Smooth muscle cell (in vitro differentiated cells): ENCODE data around the gene CELF4. TPM values are rescaled to one million over a fixed set of nuclear protein-coding genes. Genes with fewer than 3 reads are reported as not detected.

ENCODE experiments used
- DNase-seq: peaks from one replicate; lab custom pipeline; 2025; ENCODE audit not compliant: unreplicated experiment; lab: John Stamatoyannopoulos, UW
- H2AFZ ChIP-seq: fragments of 200-600 bp; sonication (generic); 2 replicates; pipeline ENCODE4 v1.6.0; 2016; ENCODE audit warnings: antibody characterized with exemption, low read depth, mild to moderate bottlenecking
- H3F3A ChIP-seq: fragments of 200-600 bp; sonication (generic); 2 replicates; pipeline ENCODE4 v1.6.0; 2017; ENCODE audit warnings: antibody characterized with exemption, low read depth
- H3K27ac ChIP-seq: fragments of 200-600 bp; sonication (generic); 2 replicates; pipeline ENCODE4 v1.5.1; 2016; ENCODE audit warnings: low read depth, mild to moderate bottlenecking
- H3K27me3 ChIP-seq: fragments of 200-600 bp; sonication (generic); 2 replicates; pipeline ENCODE4 v1.6.1; 2016; ENCODE audit warnings: low read depth, mild to moderate bottlenecking
- H3K36me3 ChIP-seq: fragments of 200-600 bp; sonication (generic); 2 replicates; pipeline ENCODE4 v1.5.1; 2016; ENCODE audit warnings: low read depth
- H3K4me1 ChIP-seq: fragments of 200-600 bp; sonication (generic); 2 replicates; pipeline ENCODE4 v1.5.1; 2016; ENCODE audit warnings: low read depth
- H3K4me2 ChIP-seq: fragments of 200-600 bp; sonication (generic); 2 replicates; pipeline ENCODE4 v1.6.0; 2016; ENCODE audit warnings: mild to moderate bottlenecking
- H3K4me3 ChIP-seq: fragments of 200-600 bp; sonication (generic); 2 replicates; pipeline ENCODE4 v1.5.1; 2016; ENCODE audit warnings: mild to moderate bottlenecking
- H3K79me2 ChIP-seq: fragments of 200-600 bp; sonication (generic); 2 replicates; pipeline ENCODE4 v1.6.0; 2016; ENCODE audit warnings: low read depth, mild to moderate bottlenecking
- H3K9ac ChIP-seq: fragments of 200-600 bp; sonication (generic); 2 replicates; pipeline ENCODE4 v1.6.0; 2016; ENCODE audit warnings: low read depth
- H3K9me3 ChIP-seq: fragments of 200-600 bp; sonication (generic); replicated peaks from 2 replicates; pipeline ENCODE4 v1.5.1; 2016; ENCODE audit warnings: low read depth
- H4K20me1 ChIP-seq: fragments of 200-600 bp; sonication (generic); 2 replicates; pipeline ENCODE4 v1.6.0; 2016; ENCODE audit warnings: low read depth
- WGBS: methylation state at CpG from one replicate; pipeline ENCODE4 v1.1.7; 2016; ENCODE audit warnings: low lambda C conversion rate; 5-methylcytosine and 5-hydroxymethylcytosine counted together
- polyA plus RNA-seq: library from polyadenylated mRNA; unstranded; fragments of >200 nt; fragmentation: Nextera tagmentation; extraction: Ambion mirVana; gene quantifications from 2 replicates; pipeline ENCODE4 v1.2.1, GENCODE V29; 2016
- total RNA-seq: library from RNA; depleted of rRNA; stranded (reverse); fragments of >200 nt; gene quantifications from 2 replicates; pipeline ENCODE4 v1.2.3, GENCODE V29; 2014
- TF ChIP-seq, protein P1 (sequence below): fragments of 200-600 bp; sonication (generic); IDR thresholded peaks from 2 replicates; pipeline ENCODE4 v1.5.1; 2017; ENCODE audit warnings: borderline replicate concordance, mild to moderate bottlenecking, antibody characterized with exemption; ENCODE audit not compliant: insufficient read depth, poor library complexity, severe bottlenecking

CELF4 gene
- total and polyA plus RNA-seq, 2 experiments from 2014 or later, result 0.40 TPM; not detected in 1

DNA sequence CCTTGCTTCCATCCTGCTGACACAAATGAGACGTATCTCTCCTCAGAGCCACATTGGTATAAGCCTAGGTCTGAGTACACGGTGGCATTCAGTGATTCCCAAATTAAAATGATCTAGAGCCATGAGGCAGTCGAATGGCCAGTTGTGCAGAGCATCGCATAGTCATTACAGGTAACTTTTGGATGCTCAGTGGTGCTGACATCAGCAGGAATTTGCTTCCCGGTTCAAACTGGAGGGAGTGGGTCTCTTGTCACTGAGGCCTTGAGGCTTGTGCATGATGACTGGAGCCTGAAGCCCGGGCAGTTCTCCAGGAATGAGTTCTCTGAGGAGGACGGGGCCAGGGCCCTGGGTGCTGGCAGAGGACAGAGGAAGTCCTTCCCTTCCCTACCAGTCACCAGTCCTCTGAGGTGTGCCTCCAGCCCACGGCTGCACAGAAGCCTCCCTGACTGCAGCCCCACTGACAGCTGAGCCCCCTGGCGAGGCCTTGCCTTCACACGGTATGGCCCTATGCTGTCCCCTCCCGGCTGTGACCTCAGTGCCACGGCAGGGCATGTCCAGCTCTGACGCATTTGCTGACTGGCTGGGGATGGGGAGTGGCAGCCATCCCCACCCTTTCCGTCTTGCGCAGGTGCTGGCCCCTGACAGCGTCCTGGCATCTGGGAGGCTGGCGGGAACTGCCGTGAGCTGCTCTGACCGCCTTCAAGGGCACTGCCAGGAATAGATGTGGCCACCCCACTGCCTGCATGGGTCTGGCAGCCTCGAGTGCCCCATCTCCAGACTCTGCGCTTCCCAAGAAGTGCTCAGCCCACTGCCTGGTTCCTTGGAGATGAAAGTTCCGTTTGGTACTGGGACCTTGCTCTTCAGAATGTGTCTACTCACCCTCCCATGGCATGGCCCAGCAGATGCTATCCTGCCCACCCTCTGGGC lies 117.4 kb downstream of the CELF4 start:
- Histone ChIP-seq H3K4me3 (no peak overlapping the region), H3K9me3 (no peaks in the 10 kb centered on the region), H2AFZ (no peak overlapping the region), H3K36me3 (no peaks in the 10 kb centered on the region), H3F3A (no peaks in the 10 kb centered on the region), H3K27ac (no peak overlapping the region), H3K4me1 (peaks cover 20% of the 10 kb centered on the region), H3K9ac (no peak overlapping the region), H4K20me1 (no peaks in the 10 kb centered on the region), H3K27me3 (peaks cover 2% of the 10 kb centered on the region), H3K79me2 (no peaks in the 10 kb centered on the region), H3K4me2 (no peak overlapping the region)
- DNase-seq, result no peak
- 92% methylated on average over 22 of the region's 22 CpGs for WGBS
- TF ChIP-seq, protein P1, sequence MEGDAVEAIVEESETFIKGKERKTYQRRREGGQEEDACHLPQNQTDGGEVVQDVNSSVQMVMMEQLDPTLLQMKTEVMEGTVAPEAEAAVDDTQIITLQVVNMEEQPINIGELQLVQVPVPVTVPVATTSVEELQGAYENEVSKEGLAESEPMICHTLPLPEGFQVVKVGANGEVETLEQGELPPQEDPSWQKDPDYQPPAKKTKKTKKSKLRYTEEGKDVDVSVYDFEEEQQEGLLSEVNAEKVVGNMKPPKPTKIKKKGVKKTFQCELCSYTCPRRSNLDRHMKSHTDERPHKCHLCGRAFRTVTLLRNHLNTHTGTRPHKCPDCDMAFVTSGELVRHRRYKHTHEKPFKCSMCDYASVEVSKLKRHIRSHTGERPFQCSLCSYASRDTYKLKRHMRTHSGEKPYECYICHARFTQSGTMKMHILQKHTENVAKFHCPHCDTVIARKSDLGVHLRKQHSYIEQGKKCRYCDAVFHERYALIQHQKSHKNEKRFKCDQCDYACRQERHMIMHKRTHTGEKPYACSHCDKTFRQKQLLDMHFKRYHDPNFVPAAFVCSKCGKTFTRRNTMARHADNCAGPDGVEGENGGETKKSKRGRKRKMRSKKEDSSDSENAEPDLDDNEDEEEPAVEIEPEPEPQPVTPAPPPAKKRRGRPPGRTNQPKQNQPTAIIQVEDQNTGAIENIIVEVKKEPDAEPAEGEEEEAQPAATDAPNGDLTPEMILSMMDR, result no peak

DNA sequence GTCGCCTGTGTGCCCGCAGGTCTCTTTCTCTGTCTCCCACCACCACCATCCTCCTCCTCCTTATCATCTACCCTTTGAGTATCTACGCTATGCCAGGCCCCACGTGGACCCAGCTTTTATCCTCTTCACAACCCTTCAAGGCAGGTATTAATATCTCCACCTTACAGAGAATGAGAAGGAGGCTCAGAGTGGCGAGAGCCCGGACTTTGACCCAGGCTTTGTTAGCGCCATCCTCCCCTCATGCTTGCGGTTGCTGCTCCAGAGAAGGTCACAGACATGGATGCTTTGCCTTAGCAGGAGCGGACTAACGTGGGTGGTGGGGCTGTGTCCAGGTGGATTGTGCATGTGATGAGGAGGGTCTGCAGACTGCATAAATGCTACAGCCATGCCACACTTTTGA lies 119.8 kb downstream of the CELF4 start:
- H3K4me1 ChIP-seq, result peaks cover 14% of the 10 kb centered on the region
- no peaks in the 10 kb centered on the region for H3K36me3 ChIP-seq
- no peak for DNase-seq
- H3K9ac ChIP-seq, result no peak overlapping the region
- no peak overlapping the region for H3K4me3 ChIP-seq
- TF ChIP-seq, protein P1, result no peak
- H3K79me2 ChIP-seq, result no peaks in the 10 kb centered on the region
- H3K27ac ChIP-seq, result no peak overlapping the region
- no peaks in the 10 kb centered on the region for H4K20me1 ChIP-seq
- no peaks in the 10 kb centered on the region for H3F3A ChIP-seq
- no peaks in the 10 kb centered on the region for H3K9me3 ChIP-seq
- WGBS, result 93% methylated on average over 10 of the region's 10 CpGs
- peaks cover 9% of the 10 kb centered on the region for H3K27me3 ChIP-seq
- H2AFZ ChIP-seq, result no peak overlapping the region
- H3K4me2 ChIP-seq, result no peak overlapping the region

DNA sequence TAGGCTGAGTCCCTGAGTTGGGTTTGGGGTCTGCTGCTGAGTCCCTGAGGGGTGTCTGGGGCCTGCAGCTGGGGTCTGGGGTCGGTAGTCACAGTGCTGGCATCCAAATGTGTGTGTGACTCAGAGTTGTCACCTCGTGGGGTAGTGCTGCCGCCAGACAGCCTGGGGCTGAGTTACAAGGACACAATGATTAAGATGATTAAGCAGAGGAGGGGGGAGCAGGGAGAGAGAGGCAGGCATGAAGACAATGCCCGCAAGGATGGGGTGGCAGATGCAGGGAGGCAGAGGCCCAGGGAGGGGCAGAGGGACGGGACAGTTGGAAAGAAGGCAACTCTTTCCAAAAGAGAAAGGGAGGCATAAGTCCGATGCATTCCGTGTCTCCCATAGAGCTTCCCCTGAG lies 120.2 kb downstream of the CELF4 start:
- Histone ChIP-seq H3K4me1 (peaks cover 10% of the 10 kb centered on the region), H3K79me2 (no peaks in the 10 kb centered on the region), H3K36me3 (no peaks in the 10 kb centered on the region), H3F3A (no peaks in the 10 kb centered on the region), H4K20me1 (no peaks in the 10 kb centered on the region), H3K4me2 (no peak overlapping the region), H3K4me3 (no peak overlapping the region), H2AFZ (no peak overlapping the region), H3K27me3 (peaks cover 9% of the 10 kb centered on the region), H3K9ac (no peak overlapping the region), H3K9me3 (no peaks in the 10 kb centered on the region), H3K27ac (no peak overlapping the region)
- no peak for DNase-seq
- TF ChIP-seq, protein P1, result no peak
- 41% methylated on average over 7 of the region's 7 CpGs for WGBS
